Activated CD4-positive, CD25-positive, alpha-beta regulatory T cell treated with anti-CD3 and anti-CD28 coated beads, Interleukin-2, amount 50 U/mL, for 72 hours (primary cell): Measurements from ENCODE around the gene B3GAT1.
"Not testable (repeated sequence)": the region's sequence is repeated elsewhere in the genome, so short reads cannot be mapped to it uniquely, and the experiment has no call there.

Source experiments
- DNase-seq: peaks from one replicate; pipeline ENCODE4 v3.0.0; 2021

The B3GAT1 gene, protein sequence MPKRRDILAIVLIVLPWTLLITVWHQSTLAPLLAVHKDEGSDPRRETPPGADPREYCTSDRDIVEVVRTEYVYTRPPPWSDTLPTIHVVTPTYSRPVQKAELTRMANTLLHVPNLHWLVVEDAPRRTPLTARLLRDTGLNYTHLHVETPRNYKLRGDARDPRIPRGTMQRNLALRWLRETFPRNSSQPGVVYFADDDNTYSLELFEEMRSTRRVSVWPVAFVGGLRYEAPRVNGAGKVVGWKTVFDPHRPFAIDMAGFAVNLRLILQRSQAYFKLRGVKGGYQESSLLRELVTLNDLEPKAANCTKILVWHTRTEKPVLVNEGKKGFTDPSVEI

GRCh38 chr11:134412203-134413042, at the start of gene B3GAT1:
Gene B3GAT1 (minus strand): TSS chr11:134412242. CDS start chr11:134387659, 24,583 bp downstream.
- DNase-seq: no peak

GRCh38 chr11:134461621-134462020, 49.6 kb upstream of the B3GAT1 start:
- DNase-seq: no peak

- no peak for DNase-seq
Measured at GRCh38 chr11:134460881-134461280, 48.8 kb upstream of the B3GAT1 start.

GRCh38 chr11:134460062-134460561, 48.1 kb upstream of the B3GAT1 start:
- DNase-seq: no peak

- DNase-seq: no peak
Measured at GRCh38 chr11:134459246-134460061, 47.4 kb upstream of the B3GAT1 start.

GRCh38 chr11:134457411-134458007, 45.5 kb upstream of the B3GAT1 start:
- not testable (repeated sequence) for DNase-seq

GRCh38 chr11:134455516-134455915, 43.5 kb upstream of the B3GAT1 start:
- DNase-seq: no peak

- DNase-seq: no peak
Measured at GRCh38 chr11:134454146-134454690, 42.2 kb upstream of the B3GAT1 start.

- DNase-seq: no peak
Measured at GRCh38 chr11:134453441-134453840, 41.4 kb upstream of the B3GAT1 start.

GRCh38 chr11:134452838-134453155, 40.8 kb upstream of the B3GAT1 start:
- no peak for DNase-seq

DNA sequence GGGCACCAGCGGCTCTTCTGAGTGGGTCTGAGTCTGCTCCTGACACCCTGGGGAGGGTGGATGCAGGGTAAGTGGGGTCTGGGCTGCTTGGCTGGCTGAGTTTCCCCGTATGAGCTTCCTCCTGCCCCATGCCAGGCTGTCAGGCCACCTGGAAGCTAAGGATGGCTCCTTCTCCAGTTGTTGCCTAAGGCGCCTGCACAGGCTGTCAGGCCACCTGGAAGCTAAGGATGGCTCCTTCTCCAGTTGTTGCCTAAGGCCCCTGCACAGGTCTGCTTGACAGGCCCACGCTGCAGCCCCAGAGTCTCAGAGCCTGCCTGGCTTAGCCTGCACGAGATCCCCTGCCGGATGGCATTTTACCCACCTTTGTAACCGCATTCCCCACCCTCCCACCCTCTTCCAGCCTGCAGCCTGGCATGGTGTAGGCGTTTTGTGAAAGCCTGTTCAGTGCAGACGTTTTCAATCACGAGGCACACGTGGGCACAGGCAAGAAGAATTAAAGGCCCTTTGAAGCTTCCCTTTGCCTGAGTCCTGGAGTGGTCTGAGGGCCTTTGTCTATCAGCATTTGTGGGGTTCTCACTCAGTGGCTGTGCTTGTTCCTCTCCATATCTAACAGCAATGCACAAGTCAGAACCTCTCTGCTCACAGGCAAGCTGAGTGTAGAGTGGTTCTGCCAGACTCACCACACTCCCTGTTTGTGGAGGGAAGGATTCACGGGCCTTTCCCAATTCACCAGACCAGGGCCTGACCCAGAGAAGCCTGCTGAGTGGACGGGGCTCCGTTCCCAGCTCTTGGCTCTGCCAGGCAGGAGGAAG, 40.2 kb upstream of the B3GAT1 start:
- DNase-seq: no peak

DNA sequence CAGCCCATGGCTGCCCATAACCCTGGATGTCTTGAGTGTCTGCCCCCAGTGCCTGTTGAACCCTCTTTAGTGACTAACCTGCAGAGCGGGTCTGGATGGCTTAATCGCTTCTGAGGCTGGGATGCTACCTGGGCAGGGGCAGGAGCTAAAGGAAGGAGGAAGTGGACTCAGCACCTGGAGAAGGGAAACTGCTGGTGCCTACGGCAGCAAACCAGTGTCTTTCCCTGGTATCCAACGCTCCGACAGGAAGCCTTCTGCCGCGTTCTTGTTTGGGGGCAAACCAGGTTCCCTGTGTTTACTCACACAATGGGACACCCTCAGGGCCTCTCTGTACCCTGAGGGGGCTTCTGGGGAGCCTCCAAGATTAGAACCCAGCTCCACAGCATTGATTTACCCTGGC, 38.1 kb upstream of the B3GAT1 start:
- DNase-seq: no peak

- no peak for DNase-seq
Measured at GRCh38 chr11:134449713-134450112, 37.7 kb upstream of the B3GAT1 start.

DNA sequence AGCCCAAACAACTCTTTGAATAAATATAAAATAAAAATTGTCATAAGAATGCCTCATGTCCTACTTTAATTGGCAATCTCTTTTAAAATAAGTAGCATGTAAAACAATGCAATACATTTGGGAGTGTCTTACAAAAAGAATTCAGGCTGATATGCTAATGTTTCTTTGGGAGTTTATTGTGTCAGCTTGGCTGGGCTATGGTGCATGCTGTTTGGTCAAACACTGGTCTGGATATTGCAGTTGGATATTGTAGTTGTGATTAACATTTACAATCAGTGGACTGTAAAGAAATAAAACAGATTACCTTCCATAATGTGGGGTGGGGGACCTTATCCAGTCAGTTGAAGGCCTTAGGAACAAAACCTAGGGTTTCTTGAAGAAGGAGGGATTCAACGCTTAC, 37.0 kb upstream of the B3GAT1 start:
- no peak for DNase-seq

DNA sequence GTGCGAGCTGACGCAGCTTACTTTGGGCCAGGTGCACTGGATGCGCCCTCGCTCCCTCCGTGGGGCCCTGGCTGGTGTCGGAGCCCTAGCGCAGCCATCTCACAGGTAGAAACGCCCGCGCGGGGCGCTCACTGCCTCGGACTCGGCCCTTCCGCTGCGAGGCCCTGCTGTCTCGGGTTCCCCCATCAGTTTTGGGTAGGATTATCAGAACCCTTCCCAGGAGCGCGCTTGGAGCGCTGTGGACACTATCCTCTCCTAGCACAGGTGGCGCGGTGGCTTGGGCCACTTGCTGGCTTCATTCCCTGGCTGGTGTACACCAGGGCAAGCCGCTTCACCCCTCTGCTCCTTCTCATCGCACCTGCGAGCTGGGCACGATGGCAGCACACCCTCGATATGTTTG, 35.7 kb upstream of the B3GAT1 start:
- no peak for DNase-seq

DNA sequence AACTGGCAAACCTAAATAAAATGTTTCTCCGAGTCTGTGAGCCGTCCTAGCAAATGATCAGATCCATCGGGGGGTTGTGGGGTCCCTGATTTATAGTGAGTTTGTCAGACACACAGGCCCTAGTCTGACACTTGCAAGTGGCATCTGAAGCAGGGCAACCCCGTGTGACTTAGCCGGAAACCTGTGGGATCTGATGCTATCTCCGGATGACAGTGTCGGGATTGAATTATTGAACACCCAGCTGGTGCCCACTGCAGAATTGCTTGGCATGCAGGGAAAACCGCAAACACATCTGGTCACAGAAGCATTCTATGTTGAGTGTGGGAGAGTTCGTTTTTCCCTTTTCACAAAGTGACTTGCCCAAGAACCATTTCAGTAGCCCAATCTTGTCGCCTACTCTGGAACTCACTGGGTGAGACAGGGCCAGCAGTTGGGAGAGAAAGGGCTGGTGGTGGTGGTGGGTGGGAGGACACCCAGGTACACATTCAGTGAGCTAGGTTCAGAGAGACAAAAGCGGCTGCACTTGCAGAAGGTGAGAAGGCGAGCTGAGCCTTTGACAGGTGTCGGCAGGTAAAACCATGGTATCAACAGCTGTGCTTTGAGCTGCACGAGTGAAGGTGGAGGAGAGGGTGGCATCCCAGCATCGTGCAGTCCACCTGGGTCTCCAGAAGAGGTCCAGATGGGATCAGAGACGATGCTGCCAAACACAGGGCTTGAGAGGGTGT, 33.7 kb upstream of the B3GAT1 start:
- DNase-seq: no peak

- DNase-seq: not testable (repeated sequence)
Measured at GRCh38 chr11:134444160-134445108, 32.4 kb upstream of the B3GAT1 start.

GRCh38 chr11:134443246-134443645, 31.2 kb upstream of the B3GAT1 start:
- DNase-seq: no peak

DNA sequence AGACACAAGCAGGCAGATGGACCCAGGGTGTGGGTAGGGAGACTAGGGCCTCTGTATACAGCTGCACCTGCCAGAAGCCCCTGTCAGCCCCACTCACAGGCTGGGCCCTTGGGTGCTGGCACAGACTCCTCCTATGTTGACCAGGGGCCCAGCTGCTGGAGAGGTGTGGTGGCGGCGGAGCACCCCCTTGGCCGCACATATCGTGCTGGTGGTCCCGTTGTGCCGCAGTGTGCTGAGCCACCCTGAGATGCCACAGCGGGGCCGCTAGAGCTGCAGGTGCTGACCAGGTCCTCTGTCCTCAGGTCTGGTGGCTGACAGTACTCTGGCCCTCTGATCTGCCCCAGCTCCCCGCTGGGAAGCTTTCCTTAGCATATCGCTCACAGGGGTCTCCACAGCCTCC, 30.2 kb upstream of the B3GAT1 start:
- DNase-seq: no peak

DNA sequence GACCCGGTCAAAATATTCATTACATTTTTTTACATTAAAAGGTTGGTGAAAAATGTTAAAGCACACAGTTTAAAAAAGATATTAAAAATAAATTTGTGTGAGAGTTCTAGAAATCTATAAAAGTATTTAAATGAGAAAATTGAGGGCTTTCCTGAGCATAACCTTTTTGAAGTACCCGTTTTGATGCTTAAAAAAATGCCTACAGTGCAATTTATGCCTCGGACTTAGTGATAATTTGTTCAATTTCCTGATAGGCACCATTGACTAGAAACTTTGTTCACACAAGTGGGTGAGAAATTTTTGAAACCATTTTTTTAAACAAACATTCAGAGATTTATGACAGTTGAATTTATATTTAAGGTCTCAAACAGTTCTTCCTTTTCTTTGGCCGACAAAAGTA, 29.7 kb upstream of the B3GAT1 start:
- DNase-seq: no peak
